Measurements from ENCODE around the gene ABHD6.
"Not testable (repeated sequence)": the region's sequence is repeated elsewhere in the genome, so short reads cannot be mapped to it uniquely, and the experiment has no call there.

Gene ABHD6

DNA sequence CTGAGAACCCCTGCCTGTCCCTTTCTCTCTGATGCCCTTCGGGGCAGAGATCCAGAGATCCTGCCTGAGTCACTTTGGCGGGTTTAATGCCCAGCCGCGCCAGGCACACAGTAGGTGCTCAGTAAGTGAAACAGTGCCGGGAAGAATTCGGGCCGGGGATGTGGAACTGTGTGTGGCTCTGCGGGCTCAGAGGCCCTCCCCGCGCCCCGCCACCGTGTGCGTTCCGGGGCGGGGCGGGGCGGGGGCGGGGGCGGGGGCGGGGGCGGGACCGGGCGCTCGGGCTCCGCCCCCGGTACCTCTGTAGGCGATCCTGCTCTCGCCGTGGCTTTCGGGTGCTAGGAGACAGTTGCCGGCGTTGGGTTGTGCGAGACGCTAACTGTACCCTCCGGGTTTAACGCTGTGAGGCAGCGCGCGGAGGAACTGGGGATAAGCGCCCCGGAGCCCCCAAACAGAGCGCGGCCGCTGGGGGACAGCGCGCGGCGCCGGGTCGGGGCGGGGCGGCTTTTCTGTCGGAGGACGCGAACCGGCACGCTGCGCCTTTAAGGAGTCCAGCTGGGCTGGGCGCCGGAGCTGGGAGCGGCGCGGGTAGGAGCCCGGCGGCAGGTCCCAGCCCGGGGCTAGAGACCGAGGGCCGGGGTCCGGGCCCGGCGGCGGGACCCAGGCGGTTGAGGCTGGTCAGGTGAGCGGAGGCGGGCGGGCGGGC lies at the start of gene ABHD6:
ABHD6 (plus strand) TSS at position 555 of the 703 bp plus-strand sequence. CDS start 18,795 bp downstream, outside the sequence.
- DNase-seq, result no peak

GRCh38 chr3:58188173-58188564 lies 49.4 kb upstream of the ABHD6 start:
- no peak for DNase-seq

GRCh38 chr3:58188921-58189451 lies 48.6 kb upstream of the ABHD6 start:
- no peak for DNase-seq

- DNase-seq, result no peak
These were observed 47.9 kb upstream of the ABHD6 start for GRCh38 chr3:58189691-58190090.

DNA sequence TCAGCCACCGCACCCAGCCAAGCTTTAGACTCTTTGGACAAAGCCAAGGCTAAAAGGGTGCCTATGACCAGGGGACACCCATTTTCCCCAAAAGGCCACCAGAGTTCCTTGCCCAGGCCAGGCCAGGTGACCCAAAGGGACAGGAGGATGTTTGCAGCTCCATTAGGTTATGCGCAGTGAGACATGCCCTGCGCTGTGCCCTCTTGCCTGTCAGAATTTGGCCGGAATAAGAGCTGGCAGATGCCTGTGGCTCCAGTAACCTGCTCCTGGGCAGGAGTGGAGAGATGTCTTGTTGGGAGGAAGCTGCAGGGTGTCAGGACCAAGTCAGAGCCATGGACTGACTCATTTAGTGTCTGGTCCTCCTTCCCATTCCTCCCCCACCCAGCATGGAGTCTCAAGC lies 47.3 kb upstream of the ABHD6 start:
- DNase-seq, result no peak

GRCh38 chr3:58190882-58191281 lies 46.7 kb upstream of the ABHD6 start:
- no peak for DNase-seq

DNA sequence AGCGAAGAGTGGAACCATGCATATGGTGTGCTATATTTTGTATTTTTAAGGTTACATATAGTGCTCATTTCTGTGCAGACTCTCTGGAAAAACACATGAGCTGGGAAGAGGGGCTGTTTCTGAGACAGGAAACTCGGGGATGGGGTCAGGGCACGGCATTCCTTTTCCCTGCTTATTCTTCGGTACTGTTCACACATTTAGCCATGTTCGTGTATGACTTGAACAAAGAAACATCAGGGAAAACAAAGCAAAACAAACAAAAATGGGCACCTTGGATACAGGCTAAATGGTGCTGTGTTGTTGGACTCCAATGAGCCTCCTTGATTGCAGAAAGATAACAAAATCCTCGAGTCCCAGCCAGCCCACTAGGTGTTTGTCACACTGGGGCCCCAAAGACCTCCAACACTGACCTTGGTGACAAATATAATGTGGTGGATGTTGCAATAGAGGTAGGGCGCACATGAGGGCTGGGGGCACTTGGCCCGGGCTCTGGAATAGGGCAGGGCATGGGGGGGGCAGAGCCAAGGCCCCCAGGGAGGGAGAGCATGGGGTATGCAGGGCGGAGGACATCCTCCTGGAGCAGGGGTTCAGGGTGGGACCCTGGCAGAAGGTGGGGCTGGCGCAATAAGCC lies 46.1 kb upstream of the ABHD6 start:
- no peak for DNase-seq

GRCh38 chr3:58192069-58192468 lies 45.5 kb upstream of the ABHD6 start:
- no peak for DNase-seq

DNA sequence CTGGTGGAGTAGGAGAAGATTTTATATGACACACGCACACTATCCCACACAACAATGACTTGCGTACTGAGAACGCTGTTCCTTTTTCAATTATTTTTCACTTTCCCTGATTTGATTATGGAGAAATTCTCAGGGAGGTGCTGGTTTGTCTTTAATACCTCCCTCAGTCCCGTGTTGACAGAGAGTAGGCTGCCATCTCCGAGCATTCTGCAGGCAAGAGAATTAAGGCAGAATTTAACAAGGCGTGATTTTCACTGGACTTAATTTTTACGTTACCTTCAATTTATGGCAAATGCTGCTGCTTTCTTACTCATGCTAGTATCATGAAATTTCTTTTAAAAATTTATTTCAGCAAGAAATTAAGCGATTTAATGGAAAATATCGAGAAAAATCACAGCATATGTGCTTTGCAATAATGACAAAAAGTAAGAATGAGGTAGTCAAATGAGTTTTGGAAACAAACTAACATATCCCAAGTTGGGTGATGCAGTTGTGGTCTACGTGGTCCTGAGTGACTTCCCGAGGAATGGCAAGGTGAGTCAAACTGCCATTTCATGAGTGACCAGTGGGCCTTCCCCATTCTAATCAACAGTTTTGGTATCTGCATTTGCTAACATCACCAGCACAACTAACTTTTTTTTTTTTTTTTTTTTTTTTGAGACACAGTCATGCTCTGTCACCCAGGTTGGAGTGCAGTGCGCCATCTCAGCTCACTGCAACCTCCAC lies 43.7 kb upstream of the ABHD6 start:
- no peak for DNase-seq

GRCh38 chr3:58197588-58197987 lies 40.0 kb upstream of the ABHD6 start:
- no peak for DNase-seq

GRCh38 chr3:58198362-58198761 lies 39.2 kb upstream of the ABHD6 start:
- no peak for DNase-seq

- no peak for DNase-seq
These were observed 38.8 kb upstream of the ABHD6 start for GRCh38 chr3:58198804-58199203.

- no peak for DNase-seq
These were observed 37.4 kb upstream of the ABHD6 start for GRCh38 chr3:58200121-58200709.

- no peak for DNase-seq
These were observed 36.7 kb upstream of the ABHD6 start for GRCh38 chr3:58200846-58201355.

GRCh38 chr3:58201451-58201850 lies 36.1 kb upstream of the ABHD6 start:
- DNase-seq, result not testable (repeated sequence)

DNA sequence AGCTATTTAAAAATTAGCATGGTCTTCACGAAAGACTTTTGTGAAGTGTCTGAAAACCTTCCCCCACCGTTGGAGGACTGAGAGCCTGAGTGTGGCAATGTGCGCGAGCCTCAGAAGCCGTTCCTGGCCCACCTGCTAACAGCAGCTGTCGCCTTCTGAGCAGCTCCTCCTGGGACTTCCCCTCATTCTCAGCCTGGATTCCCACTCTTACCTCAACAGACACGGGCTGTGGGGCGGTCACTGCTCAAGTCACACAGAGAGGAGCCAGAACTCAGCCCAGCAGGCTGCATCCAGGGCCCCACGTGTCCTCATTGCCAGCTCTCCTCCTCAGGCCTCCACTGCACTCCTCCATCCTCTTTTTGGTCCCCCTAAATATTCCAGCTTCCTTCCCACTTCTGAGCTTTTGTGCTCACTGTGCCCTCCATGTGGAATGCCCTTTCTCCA lies 34.7 kb upstream of the ABHD6 start:
- DNase-seq, result no peak

DNA sequence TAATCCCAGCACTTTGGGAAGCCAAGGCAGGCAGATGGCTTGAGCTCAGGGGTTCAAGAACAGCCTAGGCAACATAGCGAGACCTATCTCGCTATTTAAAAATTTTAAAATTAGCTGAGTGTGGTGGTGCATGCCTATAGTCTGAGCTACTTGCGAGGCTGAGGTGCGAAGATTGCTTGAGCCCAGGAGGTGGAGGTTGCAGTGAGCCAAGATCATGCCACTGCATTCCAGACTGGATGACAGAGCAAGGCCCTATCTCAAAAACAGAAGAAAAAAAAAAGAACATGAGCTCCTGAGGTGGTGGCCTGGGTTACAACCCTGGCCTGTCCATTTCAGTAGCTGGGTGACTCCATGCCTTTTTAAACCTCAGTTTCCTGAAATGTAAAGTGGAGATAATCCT lies 34.1 kb upstream of the ABHD6 start:
- DNase-seq, result no peak

DNA sequence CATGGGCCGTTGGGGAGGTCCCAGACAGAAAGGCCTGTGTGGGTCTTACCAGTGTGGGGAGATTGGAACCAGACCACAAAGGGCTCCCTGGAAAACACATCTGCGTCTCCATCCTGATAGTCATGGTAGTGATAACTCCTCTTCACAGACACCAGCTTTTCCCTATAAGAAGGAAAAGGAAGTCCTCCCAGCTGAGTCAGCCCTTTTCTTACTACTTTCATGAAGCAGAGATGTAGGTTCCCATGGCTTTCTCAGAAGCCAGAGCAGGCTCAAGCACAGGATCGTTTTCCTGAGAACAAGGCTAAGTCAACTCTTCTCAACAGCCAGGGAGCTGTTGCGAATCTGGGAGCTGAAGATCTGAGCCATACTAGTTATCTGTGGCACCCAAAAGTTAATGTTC lies 32.9 kb upstream of the ABHD6 start:
- DNase-seq, result no peak

DNA sequence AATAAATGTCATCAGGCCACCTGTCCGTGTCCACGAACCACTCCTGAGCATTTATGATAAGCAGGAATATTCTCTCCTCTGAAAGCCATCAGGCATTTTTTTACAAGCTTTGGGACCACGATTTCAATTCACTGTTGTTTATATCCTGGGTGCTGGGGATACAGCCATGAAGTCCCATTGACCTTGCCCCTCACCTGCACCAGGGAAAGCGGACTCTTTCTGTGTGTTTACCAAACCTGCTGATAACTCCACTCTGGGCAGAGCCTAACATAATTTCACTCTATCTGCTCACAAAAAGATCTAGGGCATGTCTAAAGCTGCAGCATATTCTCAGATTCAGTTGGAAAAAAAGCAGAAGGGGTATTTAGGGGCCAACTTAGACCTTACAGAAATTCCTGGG lies 31.6 kb upstream of the ABHD6 start:
- DNase-seq, result no peak

- no peak for DNase-seq
These were observed 31.1 kb upstream of the ABHD6 start for GRCh38 chr3:58206406-58207011.

- DNase-seq, result no peak
These were observed 29.6 kb upstream of the ABHD6 start for GRCh38 chr3:58207954-58208353.

DNA sequence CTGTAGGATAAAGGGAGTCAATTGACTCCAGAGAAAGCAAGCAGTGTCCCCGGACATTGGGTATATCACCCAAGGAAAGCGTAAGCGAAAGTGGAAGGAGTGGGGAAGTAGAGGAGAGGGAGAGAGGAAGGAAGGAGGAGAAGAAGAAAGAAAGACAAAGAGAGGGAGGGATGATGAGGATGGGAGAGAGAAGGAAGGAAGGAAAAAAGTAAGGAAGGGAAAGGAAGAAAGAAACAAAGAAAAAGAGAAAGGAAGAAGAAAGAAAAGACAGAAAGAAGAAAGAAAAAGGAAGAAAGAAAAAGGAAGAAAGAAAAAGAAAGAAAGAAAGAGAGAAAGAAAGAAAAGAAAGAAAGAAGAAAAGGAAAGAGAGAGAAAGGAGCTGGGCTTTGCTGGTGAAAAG lies 27.7 kb upstream of the ABHD6 start:
- DNase-seq, result no peak
